GM13976 (cell line): Measurements from ENCODE around the gene NR2F1.

Experiments used
- DNase-seq: peaks from one replicate; pipeline ENCODE4 v3.0.0; 2012; ENCODE audit warnings: low spot score
- CTCF ChIP-seq: IDR thresholded peaks from 2 replicates; pipeline ENCODE4 v1.5.1; 2012; ENCODE audit warnings: borderline replicate concordance, mild to moderate bottlenecking; ENCODE audit not compliant: insufficient read depth; ENCODE audit errors: extremely low read depth, missing control alignments, control extremely low read depth
- in situ Hi-C: fragments of 300-500 bp; cut with MboI; formaldehyde crosslinking; loops from one replicate; pipeline ENCODE4 v1.12.0; 2022; ENCODE audit warnings: low sequenced_read_pairs, mixed read lengths, inconsistent platforms; ENCODE audit not compliant: unreplicated experiment

The NR2F1 gene

GRCh38 chr5:93569300-93570160, 13.5 kb upstream of the NR2F1 start:
- no peak for DNase-seq
- in situ Hi-C loops: no loop called here
- no peak for TF ChIP-seq CTCF

GRCh38 chr5:93570294-93571113, 12.5 kb upstream of the NR2F1 start:
- in situ Hi-C loops: no loop called here
- DNase-seq: no peak
- no peak for TF ChIP-seq CTCF

GRCh38 chr5:93571114-93571949, 11.7 kb upstream of the NR2F1 start:
- TF ChIP-seq CTCF: no peak
- no peak for DNase-seq

GRCh38 chr5:93572101-93572607, 10.9 kb upstream of the NR2F1 start:
- no peak for TF ChIP-seq CTCF
- DNase-seq: no peak
- in situ Hi-C loops: no loop called here

More at GRCh38 chr5:93571114-93571949, 11.7 kb upstream of the NR2F1 start:
- in situ Hi-C loops: no loop called here

- DNase-seq: no peak
- in situ Hi-C loops: no loop called here
- TF ChIP-seq CTCF: no peak
Measured at GRCh38 chr5:93572608-93573353, 10.2 kb upstream of the NR2F1 start.
